Endodermal cell (in vitro differentiated cells): ENCODE measurements around the gene INSIG1. TPM values are rescaled to one million over a fixed set of nuclear protein-coding genes. Genes with fewer than 3 reads are reported as not detected.

Experiments
- DNase-seq: peaks from one replicate; pipeline ENCODE4 v3.0.0-alpha.2; 2017
- H3K27ac ChIP-seq: 2 replicates; pipeline ENCODE4 v1.5.1; 2013; ENCODE audit warnings: mild to moderate bottlenecking, low read depth, low read length, moderate library complexity
- H3K27me3 ChIP-seq: 2 replicates; pipeline ENCODE4 v1.6.1; 2013; ENCODE audit warnings: mild to moderate bottlenecking, low read length, moderate library complexity; ENCODE audit not compliant: insufficient read depth, control insufficient read depth, poor library complexity, severe bottlenecking
- H3K36me3 ChIP-seq: 2 replicates; pipeline ENCODE4 v1.7.0; 2013; ENCODE audit warnings: mild to moderate bottlenecking, low read length, moderate library complexity; ENCODE audit not compliant: control insufficient read depth, insufficient read depth
- H3K4me1 ChIP-seq: one replicate; pipeline ENCODE4 v1.7.0; 2013; ENCODE audit warnings: low read length; ENCODE audit not compliant: control insufficient read depth, insufficient read depth
- H3K4me3 ChIP-seq: 2 replicates; pipeline ENCODE4 v1.5.1; 2013; ENCODE audit warnings: mild to moderate bottlenecking, low read length, moderate library complexity
- H3K9ac ChIP-seq: 2 replicates; pipeline ENCODE4 v1.6.1; 2013; ENCODE audit warnings: mild to moderate bottlenecking, low read length, moderate library complexity; ENCODE audit not compliant: poor library complexity, severe bottlenecking; ENCODE audit errors: extremely low read depth
- H3K9me3 ChIP-seq: 2 replicates; pipeline ENCODE4 v1.6.1; 2013; ENCODE audit warnings: mild to moderate bottlenecking, low read length, moderate library complexity; ENCODE audit not compliant: control insufficient read depth
- H3K27ac Mint-ChIP-seq: 2 replicates; pipeline ENCODE4 v1.8.0; 2020; ENCODE audit warnings: mixed read lengths
- H3K27me3 Mint-ChIP-seq: 2 replicates; pipeline ENCODE4 v1.8.0; 2021; ENCODE audit warnings: mild to moderate bottlenecking, mixed read lengths; ENCODE audit not compliant: insufficient read depth
- H3K36me3 Mint-ChIP-seq: 2 replicates; pipeline ENCODE4 v1.8.0; 2020; ENCODE audit warnings: low read depth, mixed read lengths
- H3K4me1 Mint-ChIP-seq: 2 replicates; pipeline ENCODE4 v1.8.0; 2020; ENCODE audit warnings: mixed read lengths
- H3K4me3 Mint-ChIP-seq: 2 replicates; pipeline ENCODE4 v1.8.0; 2020; ENCODE audit warnings: mild to moderate bottlenecking, moderate library complexity, mixed read lengths
- H3K9me3 Mint-ChIP-seq: 2 replicates; pipeline ENCODE4 v1.8.0; 2020; ENCODE audit warnings: mild to moderate bottlenecking, mixed read lengths
- WGBS, 2 experiments: methylation state at CpG; one replicate each; pipeline versions ENCODE4 v1.1.5 to v1.1.7; 2013; ENCODE audit warnings: missing lambda C conversion rate in 2 of 2, mixed read lengths in 1 of 2; ENCODE audit not compliant: insufficient coverage in 1 of 2, insufficient read length in 1 of 2; 5-methylcytosine and 5-hydroxymethylcytosine counted together
- long read RNA-seq, 4 experiments: library from polyadenylated mRNA in 2 of 4; library from RNA in 1 of 4; library from capped mRNA in 1 of 4; stranded (forward) in 3 of 4; unstranded in 1 of 4; transcript quantifications; one replicate each; pipeline ENCODE4 v2.0.0, GENCODE V29; 2020 to 2021; ENCODE audit warnings: inconsistent platforms in 1 of 4
- polyA plus RNA-seq, 2 experiments: library from polyadenylated mRNA; stranded (reverse); fragments of 50-300 nt; gene quantifications; one replicate each; pipeline ENCODE4 v1.2.3, GENCODE V29; 2013
- total RNA-seq, 2 donors: library from RNA; stranded (reverse); fragmentation: NEBNext Ultra II Directional in 1 of 2; extraction: Animal tissue kit (Norgen Biotek cat#: 25700) in 1 of 2; gene quantifications; 2 replicates in 1 of 2; 3 replicates in 1 of 2; pipeline ENCODE4 v1.2.1, GENCODE V29; 2021
- TF ChIP-seq, protein P1 (sequence below): fragments of 200-600 bp; sonication (generic); conservative IDR thresholded peaks from 2 replicates; pipeline ENCODE4 v1.5.0; 2021; ENCODE audit warnings: antibody characterized with exemption, mild to moderate bottlenecking

The INSIG1 gene
- total RNA-seq: 10 to 100 TPM; 27.2 to 36.9 TPM
- 77.8 TPM for polyA plus RNA-seq (2013, experiment 1 of 2)
- 81.3 TPM for polyA plus RNA-seq (2013, experiment 2 of 2)
- long read RNA-seq, experiment 1, transcript INSIG1-201 (6 exons, 3,010 nt): major isoform, 6 of 21 reads
- long read RNA-seq, experiment 1, partial matches to known transcripts: 11 of 21 reads
- long read RNA-seq, experiment 1, other reads (novel, unspliced or antisense): 3 of 21 reads
- long read RNA-seq, experiment 2, transcript INSIG1-201 (6 exons, 3,010 nt): major isoform, 92 of 125 reads
- long read RNA-seq, experiment 2, partial matches to known transcripts: 5 of 125 reads
- long read RNA-seq, experiment 2, other reads (novel, unspliced or antisense): 28 of 125 reads
- long read RNA-seq, experiment 3, transcript INSIG1-201 (6 exons, 3,010 nt): major isoform, 182 of 247 reads
- long read RNA-seq, experiment 3, partial matches to known transcripts: 17 of 247 reads
- long read RNA-seq, experiment 3, other reads (novel, unspliced or antisense): 44 of 247 reads
- long read RNA-seq, experiment 4, partial matches to known transcripts: 2 of 2 reads
- long read RNA-seq, experiment 4, other reads (novel, unspliced or antisense): 0 of 2 reads

DNA sequence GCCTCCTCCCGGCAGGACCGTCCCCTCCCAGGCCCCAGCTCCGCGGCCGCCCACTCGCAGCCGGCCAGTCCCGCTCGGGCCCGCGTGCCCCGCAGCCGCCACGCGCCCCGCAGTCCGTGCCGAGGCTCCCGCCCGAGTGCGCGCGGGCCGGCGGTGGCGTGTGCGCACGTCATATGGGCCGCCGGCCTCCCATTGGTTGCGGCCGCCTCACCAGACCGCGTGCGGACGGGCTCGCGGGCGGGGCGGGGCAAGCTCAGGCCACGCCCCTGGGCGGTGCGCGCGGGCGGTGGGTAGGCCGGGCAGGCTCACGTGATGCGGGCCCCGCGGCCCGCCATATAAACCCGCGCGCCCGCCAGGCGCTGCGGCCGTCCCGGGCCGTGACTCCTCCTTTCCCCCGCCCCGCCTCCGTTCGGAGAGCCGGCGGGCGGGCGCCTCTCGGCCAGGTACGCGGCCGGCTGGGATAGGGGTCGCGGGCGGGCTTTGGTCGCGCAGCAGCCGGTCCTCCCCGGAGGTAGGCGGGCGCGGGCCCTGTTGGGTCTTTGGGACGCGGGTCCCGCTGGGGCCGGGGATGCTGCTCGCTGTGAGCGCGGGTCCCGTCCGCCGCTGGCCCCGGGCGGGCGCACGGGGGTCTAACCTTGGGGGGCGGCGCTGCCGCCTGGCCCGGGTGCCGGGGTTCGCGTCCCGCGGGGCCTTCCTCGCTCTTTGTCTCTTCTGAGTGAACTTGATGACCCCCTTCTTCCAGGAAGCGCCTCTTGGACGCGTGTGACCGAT is at the start of gene INSIG1:
INSIG1 (plus strand) TSS at position 362 of the 771 bp plus-strand sequence; CDS start at position 770, 408 bp downstream.
- Mint-ChIP-seq H3K36me3 (peaks cover 15% of the 10 kb centered on the region), H3K9me3 (no peaks in the 10 kb centered on the region), H3K27ac (peak within 1 kb of the TSS; percentile 68), H3K4me3 (peak within 1 kb of the TSS; percentile 72), H3K27me3 (peaks cover 2% of the 10 kb centered on the region), H3K4me1 (peaks cover 33% of the 10 kb centered on the region)
- WGBS, 2 experiments: 0% methylated on average over 25 to 111 of the region's 111 CpGs
- Histone ChIP-seq H3K4me3 (peak within 1 kb of the TSS; percentile 87), H3K27me3 (no peaks in the 10 kb centered on the region), H3K4me1 (peaks cover 13% of the 10 kb centered on the region), H3K36me3 (peaks cover 11% of the 10 kb centered on the region), H3K9ac (peak within 1 kb of the TSS; percentile 54), H3K9me3 (no peaks in the 10 kb centered on the region), H3K27ac (peak within 1 kb of the TSS; percentile 88)
- TF ChIP-seq, protein P1, sequence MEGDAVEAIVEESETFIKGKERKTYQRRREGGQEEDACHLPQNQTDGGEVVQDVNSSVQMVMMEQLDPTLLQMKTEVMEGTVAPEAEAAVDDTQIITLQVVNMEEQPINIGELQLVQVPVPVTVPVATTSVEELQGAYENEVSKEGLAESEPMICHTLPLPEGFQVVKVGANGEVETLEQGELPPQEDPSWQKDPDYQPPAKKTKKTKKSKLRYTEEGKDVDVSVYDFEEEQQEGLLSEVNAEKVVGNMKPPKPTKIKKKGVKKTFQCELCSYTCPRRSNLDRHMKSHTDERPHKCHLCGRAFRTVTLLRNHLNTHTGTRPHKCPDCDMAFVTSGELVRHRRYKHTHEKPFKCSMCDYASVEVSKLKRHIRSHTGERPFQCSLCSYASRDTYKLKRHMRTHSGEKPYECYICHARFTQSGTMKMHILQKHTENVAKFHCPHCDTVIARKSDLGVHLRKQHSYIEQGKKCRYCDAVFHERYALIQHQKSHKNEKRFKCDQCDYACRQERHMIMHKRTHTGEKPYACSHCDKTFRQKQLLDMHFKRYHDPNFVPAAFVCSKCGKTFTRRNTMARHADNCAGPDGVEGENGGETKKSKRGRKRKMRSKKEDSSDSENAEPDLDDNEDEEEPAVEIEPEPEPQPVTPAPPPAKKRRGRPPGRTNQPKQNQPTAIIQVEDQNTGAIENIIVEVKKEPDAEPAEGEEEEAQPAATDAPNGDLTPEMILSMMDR: no peak
- peak; percentile 96 for DNase-seq

GRCh38 chr7:155248366-155248756 is 49.3 kb upstream of the INSIG1 start:
- no peak overlapping the region for H3K27ac Mint-ChIP-seq
- H3K9ac ChIP-seq: no peak overlapping the region
- DNase-seq: no peak
- no peaks in the 10 kb centered on the region for H3K36me3 ChIP-seq
- H3K27me3 Mint-ChIP-seq: peaks cover 3% of the 10 kb centered on the region
- peaks cover 15% of the 10 kb centered on the region for H3K9me3 Mint-ChIP-seq
- H3K4me3 ChIP-seq: no peak overlapping the region
- WGBS, 2 experiments: 85 to 89% methylated on average over 8 to 10 of the region's 10 CpGs
- no peaks in the 10 kb centered on the region for H3K4me1 ChIP-seq
- no peaks in the 10 kb centered on the region for H3K36me3 Mint-ChIP-seq
- TF ChIP-seq, protein P1: no peak
- no peaks in the 10 kb centered on the region for H3K27me3 ChIP-seq
- H3K4me3 Mint-ChIP-seq: no peak overlapping the region
- H3K27ac ChIP-seq: no peak overlapping the region
- H3K9me3 ChIP-seq: peaks cover 10% of the 10 kb centered on the region
- no peaks in the 10 kb centered on the region for H3K4me1 Mint-ChIP-seq

DNA sequence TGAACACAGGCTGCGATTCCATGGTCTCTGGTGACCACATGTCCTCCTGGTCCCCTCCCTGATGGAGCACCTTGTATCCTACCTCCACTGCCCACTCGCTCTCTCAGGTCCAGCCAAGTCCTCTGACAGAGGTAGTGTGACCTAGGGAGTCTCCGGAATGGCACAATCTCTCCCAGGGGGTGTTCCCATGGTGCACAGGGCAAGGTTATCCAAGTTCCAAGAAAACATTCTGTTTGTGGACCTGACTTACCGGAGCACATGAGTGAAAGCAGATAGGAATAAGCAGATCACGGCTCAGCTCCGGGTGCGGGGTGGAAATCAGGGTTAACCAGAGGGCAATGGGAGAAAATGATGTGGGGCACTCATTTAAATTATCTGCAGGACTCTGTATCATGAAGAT is 45.8 kb upstream of the INSIG1 start:
- Histone ChIP-seq H3K9me3 (no peaks in the 10 kb centered on the region), H3K9ac (no peak overlapping the region), H3K4me1 (no peaks in the 10 kb centered on the region), H3K4me3 (no peak overlapping the region), H3K27me3 (no peaks in the 10 kb centered on the region), H3K36me3 (no peaks in the 10 kb centered on the region), H3K27ac (no peak overlapping the region)
- TF ChIP-seq, protein P1: no peak
- Mint-ChIP-seq H3K4me3 (no peak overlapping the region), H3K27me3 (peaks cover 3% of the 10 kb centered on the region), H3K9me3 (no peaks in the 10 kb centered on the region), H3K4me1 (no peaks in the 10 kb centered on the region), H3K36me3 (no peaks in the 10 kb centered on the region), H3K27ac (no peak overlapping the region)
- WGBS, 2 experiments: 76 to 82% methylated on average over 5 to 7 of the region's 7 CpGs
- DNase-seq: no peak
